ENCODE measurements around the gene RCCD1.

Gene RCCD1

GRCh38 chr15:90987561-90988141, 33.0 kb downstream of the RCCD1 start:
- H3K4me1 ChIP-seq (ENCODE audit: control insufficient read depth, insufficient read depth, low read length): peaks cover 3% of the 10 kb centered on the region
- no peak overlapping the region for H3K4me3 ChIP-seq (ENCODE audit: low read depth, low read length)
- H3K9me3 ChIP-seq (ENCODE audit: control insufficient read depth, insufficient read depth, low read length): no peaks in the 10 kb centered on the region
- no peaks in the 10 kb centered on the region for H3K27me3 ChIP-seq (ENCODE audit: control insufficient read depth, insufficient read depth, low read length)
- peaks cover 9% of the 10 kb centered on the region for H3K36me3 ChIP-seq (ENCODE audit: control insufficient read depth, insufficient read depth, low read length)
- H3K9ac ChIP-seq (ENCODE audit: low read depth, low read length): no peak overlapping the region

DNA sequence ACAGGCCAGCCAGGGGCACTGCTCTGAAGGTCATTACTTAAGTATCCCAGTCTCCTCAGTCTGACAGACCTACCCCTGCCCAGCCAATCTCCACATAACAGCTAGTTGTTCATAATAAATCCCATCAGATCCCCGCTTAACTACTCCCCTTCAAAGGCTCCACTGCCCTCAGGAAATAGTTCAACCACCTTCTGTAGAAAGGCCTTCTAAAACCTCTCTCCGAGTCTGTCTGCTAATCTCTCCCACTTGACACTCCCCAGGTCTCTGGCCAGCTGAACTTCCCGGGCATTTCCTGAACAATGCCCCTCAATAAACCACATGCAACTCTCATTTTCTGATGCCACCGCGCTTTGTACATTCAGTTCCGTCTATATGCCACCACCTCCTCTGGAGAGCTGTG, 33.6 kb downstream of the RCCD1 start:
- Histone ChIP-seq H3K4me1 (ENCODE audit: control insufficient read depth, insufficient read depth, low read length) (peaks cover 3% of the 10 kb centered on the region), H3K9me3 (ENCODE audit: control insufficient read depth, insufficient read depth, low read length) (no peaks in the 10 kb centered on the region), H3K9ac (ENCODE audit: low read depth, low read length) (peak overlapping the region; percentile 18), H3K4me3 (ENCODE audit: low read depth, low read length) (no peak overlapping the region), H3K36me3 (ENCODE audit: control insufficient read depth, insufficient read depth, low read length) (peaks cover 8% of the 10 kb centered on the region), H3K27me3 (ENCODE audit: control insufficient read depth, insufficient read depth, low read length) (no peaks in the 10 kb centered on the region)

DNA sequence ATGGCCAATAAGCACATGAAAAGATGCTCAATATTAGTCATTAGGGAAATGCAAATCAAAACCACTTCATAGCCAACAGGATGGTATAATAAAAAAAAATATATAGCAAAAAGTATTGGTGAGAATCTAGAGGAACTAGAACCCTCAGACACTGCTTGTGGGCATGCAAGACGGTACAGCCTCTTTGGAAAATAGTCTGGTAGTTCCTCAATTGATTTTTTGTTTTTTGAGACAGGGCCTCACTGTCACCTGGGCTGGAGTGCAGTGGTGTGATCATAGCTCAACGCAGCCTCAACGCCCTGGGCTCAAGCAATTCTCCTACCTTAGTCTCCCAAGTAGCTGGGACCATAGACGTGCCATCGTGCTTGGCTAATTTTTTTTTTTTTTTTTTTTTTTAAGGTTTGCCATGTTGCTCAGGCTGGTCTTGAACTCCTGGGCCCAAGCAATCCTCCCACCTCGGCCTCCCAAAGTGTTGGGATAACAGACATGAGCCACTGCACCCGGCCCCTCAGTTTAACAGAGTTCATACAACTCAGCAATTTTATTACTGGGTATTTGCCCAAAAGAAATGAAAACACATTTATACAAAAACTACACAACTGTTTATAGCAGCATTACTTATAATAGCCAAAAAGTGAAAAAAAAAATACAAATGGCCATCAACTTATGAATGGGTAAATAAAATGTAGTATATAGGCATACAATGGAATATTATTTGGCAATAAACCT, 34.5 kb downstream of the RCCD1 start:
- H3K9ac ChIP-seq (ENCODE audit: low read depth, low read length): no peak overlapping the region
- H3K27me3 ChIP-seq (ENCODE audit: control insufficient read depth, insufficient read depth, low read length): no peaks in the 10 kb centered on the region
- H3K4me3 ChIP-seq (ENCODE audit: low read depth, low read length): no peak overlapping the region
- peaks cover 3% of the 10 kb centered on the region for H3K4me1 ChIP-seq (ENCODE audit: control insufficient read depth, insufficient read depth, low read length)
- H3K9me3 ChIP-seq (ENCODE audit: control insufficient read depth, insufficient read depth, low read length): no peaks in the 10 kb centered on the region
- peaks cover 2% of the 10 kb centered on the region for H3K36me3 ChIP-seq (ENCODE audit: control insufficient read depth, insufficient read depth, low read length)

DNA sequence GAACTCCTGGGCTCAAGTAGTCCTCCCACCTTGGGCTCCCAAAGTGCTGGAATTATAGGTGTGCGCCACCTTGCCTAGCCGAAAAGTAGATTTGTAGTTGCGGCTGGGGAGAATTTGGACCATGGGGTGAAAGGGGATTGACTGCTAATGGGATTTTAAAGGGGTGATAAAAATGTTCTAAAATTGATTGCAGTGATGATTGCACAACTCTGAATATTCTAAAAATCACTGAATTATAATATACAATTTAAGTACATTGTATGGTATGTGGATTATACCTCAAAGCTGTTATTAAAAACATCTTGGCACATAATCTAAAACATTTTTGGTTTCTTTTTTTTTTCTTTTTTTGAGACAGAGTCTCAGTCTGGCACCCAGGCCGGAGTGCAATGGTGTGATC, 35.8 kb downstream of the RCCD1 start:
- peaks cover 3% of the 10 kb centered on the region for H3K4me1 ChIP-seq (ENCODE audit: control insufficient read depth, insufficient read depth, low read length)
- H3K9ac ChIP-seq (ENCODE audit: low read depth, low read length): no peak overlapping the region
- no peaks in the 10 kb centered on the region for H3K27me3 ChIP-seq (ENCODE audit: control insufficient read depth, insufficient read depth, low read length)
- no peaks in the 10 kb centered on the region for H3K9me3 ChIP-seq (ENCODE audit: control insufficient read depth, insufficient read depth, low read length)
- peaks cover 2% of the 10 kb centered on the region for H3K36me3 ChIP-seq (ENCODE audit: control insufficient read depth, insufficient read depth, low read length)
- H3K4me3 ChIP-seq (ENCODE audit: low read depth, low read length): no peak overlapping the region

DNA sequence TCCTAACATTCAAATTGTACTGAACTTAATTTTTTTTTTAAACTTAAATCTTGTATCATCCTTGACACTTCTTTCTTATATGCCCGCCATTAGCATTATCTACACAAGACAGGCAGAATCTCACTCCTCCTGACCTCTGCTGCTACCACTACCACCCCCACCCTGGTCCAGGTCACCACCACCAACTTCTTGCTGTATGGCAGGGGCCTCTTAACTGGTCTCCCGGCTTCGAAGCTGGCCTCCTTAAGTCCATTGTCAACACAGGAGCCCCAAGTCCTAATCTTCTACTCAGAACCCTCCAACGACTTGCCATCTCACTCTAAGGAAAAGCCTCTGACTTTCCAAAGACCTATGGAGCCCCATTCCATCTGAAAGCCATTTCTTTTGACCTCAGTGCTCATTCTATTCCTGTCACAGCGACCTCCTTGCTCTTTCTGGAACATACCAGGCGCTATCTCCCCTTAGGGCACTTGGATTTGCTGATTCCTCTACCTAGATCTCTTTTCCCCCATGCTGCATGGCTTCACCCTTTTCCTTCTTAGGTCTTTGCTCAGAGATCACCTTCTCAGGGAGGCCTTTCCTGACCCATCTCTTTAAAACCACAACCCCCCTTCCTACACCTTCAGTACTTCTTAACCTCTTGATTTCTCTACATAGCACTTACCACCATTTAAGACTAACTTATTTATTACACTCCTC, 37.1 kb downstream of the RCCD1 start:
- Histone ChIP-seq H3K4me3 (ENCODE audit: low read depth, low read length) (no peak overlapping the region), H3K9ac (ENCODE audit: low read depth, low read length) (no peak overlapping the region)

DNA sequence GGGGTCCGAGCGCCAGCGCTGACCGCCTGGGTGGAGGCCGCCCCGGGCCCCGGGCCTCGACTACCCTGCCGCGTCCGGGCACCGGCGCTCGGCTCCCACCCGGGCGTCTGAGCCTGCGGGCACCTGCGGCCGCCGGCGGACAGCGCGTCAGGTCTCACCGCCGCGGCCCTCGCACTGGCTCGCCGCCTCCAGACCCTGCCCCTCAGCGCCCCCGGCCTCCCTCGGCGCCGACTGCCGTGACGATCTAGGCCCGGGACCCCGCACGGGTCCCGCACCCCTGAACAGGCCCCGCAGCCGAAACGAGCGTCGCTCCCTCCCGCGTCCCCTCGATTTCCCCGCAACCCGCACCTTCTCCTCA, 39.4 kb downstream of the RCCD1 start:
- Histone ChIP-seq H3K36me3 (ENCODE audit: control insufficient read depth, insufficient read depth, low read length) (peaks cover 10% of the 10 kb centered on the region), H3K9ac (ENCODE audit: low read depth, low read length) (peak overlapping the region; percentile 95), H3K9me3 (ENCODE audit: control insufficient read depth, insufficient read depth, low read length) (no peaks in the 10 kb centered on the region), H3K27me3 (ENCODE audit: control insufficient read depth, insufficient read depth, low read length) (no peaks in the 10 kb centered on the region), H3K4me3 (ENCODE audit: low read depth, low read length) (peak overlapping the region; percentile 71), H3K4me1 (ENCODE audit: control insufficient read depth, insufficient read depth, low read length) (peaks cover 3% of the 10 kb centered on the region)

More for the DNA sequence above, 37.1 kb downstream of the RCCD1 start:
- peaks cover 2% of the 10 kb centered on the region for H3K36me3 ChIP-seq (ENCODE audit: control insufficient read depth, insufficient read depth, low read length)
- H3K4me1 ChIP-seq (ENCODE audit: control insufficient read depth, insufficient read depth, low read length): peaks cover 3% of the 10 kb centered on the region
- no peaks in the 10 kb centered on the region for H3K27me3 ChIP-seq (ENCODE audit: control insufficient read depth, insufficient read depth, low read length)
- H3K9me3 ChIP-seq (ENCODE audit: control insufficient read depth, insufficient read depth, low read length): no peaks in the 10 kb centered on the region

GRCh38 chr15:90994417-90995311, 40.0 kb downstream of the RCCD1 start, which contains the start of gene PRC1:
Gene PRC1 (minus strand): TSS chr15:90994535. CDS start chr15:90994417, 118 bp downstream.
- H3K4me3 ChIP-seq (ENCODE audit: low read depth, low read length): peak within 1 kb of the TSS; percentile 71
- H3K9ac ChIP-seq (ENCODE audit: low read depth, low read length): peak within 1 kb of the TSS; percentile 95
- H3K4me1 ChIP-seq (ENCODE audit: control insufficient read depth, insufficient read depth, low read length): peaks cover 3% of the 10 kb centered on the region
- H3K9me3 ChIP-seq (ENCODE audit: control insufficient read depth, insufficient read depth, low read length): no peaks in the 10 kb centered on the region
- H3K27me3 ChIP-seq (ENCODE audit: control insufficient read depth, insufficient read depth, low read length): no peaks in the 10 kb centered on the region
- H3K36me3 ChIP-seq (ENCODE audit: control insufficient read depth, insufficient read depth, low read length): peaks cover 12% of the 10 kb centered on the region

DNA sequence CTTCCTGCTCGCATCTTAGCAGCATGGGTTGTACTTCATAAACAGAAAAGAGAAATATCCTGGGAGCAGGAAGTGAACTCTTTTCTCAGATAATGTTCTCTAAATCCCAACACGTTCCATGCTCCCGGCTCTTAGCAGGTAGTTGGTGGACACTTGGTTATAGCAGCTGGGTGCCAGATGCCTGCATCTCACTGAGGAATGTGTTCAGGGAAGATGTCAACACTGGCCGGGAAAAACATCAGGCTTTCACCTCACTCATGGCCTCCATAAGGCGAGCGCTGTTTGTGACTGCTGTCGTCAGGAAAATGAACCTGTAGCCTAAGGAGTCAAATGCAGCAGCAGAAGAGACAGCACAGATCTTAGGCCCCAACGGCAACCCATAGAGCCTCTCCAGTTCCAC, 44.1 kb downstream of the RCCD1 start:
- H3K27me3 ChIP-seq (ENCODE audit: control insufficient read depth, insufficient read depth, low read length): no peaks in the 10 kb centered on the region
- no peaks in the 10 kb centered on the region for H3K9me3 ChIP-seq (ENCODE audit: control insufficient read depth, insufficient read depth, low read length)
- H3K4me1 ChIP-seq (ENCODE audit: control insufficient read depth, insufficient read depth, low read length): no peaks in the 10 kb centered on the region
- H3K4me3 ChIP-seq (ENCODE audit: low read depth, low read length): no peak overlapping the region
- H3K9ac ChIP-seq (ENCODE audit: low read depth, low read length): no peak overlapping the region
- peaks cover 22% of the 10 kb centered on the region for H3K36me3 ChIP-seq (ENCODE audit: control insufficient read depth, insufficient read depth, low read length)

DNA sequence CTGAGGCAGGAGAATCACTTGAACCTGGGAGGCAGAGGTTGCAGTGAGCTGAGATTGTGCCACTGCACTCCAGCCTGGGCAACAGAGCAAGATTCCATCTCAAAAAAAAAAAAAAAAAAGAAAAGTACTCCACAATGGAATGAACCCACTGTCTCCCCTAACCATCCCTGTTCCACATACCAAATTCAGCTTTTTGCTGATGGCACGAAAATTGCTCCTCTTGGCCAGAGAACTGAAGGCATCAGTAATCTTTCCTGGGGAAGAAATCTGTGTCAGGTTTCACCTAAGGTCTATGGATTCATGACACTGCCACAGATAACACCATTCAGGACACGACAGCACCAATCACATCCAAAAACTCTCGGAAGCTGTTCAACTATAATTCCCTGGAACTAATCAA, 46.5 kb downstream of the RCCD1 start:
- no peaks in the 10 kb centered on the region for H3K9me3 ChIP-seq (ENCODE audit: control insufficient read depth, insufficient read depth, low read length)
- H3K9ac ChIP-seq (ENCODE audit: low read depth, low read length): no peak overlapping the region
- no peaks in the 10 kb centered on the region for H3K4me1 ChIP-seq (ENCODE audit: control insufficient read depth, insufficient read depth, low read length)
- no peaks in the 10 kb centered on the region for H3K27me3 ChIP-seq (ENCODE audit: control insufficient read depth, insufficient read depth, low read length)
- H3K36me3 ChIP-seq (ENCODE audit: control insufficient read depth, insufficient read depth, low read length): peaks cover 30% of the 10 kb centered on the region
- H3K4me3 ChIP-seq (ENCODE audit: low read depth, low read length): no peak overlapping the region

DNA sequence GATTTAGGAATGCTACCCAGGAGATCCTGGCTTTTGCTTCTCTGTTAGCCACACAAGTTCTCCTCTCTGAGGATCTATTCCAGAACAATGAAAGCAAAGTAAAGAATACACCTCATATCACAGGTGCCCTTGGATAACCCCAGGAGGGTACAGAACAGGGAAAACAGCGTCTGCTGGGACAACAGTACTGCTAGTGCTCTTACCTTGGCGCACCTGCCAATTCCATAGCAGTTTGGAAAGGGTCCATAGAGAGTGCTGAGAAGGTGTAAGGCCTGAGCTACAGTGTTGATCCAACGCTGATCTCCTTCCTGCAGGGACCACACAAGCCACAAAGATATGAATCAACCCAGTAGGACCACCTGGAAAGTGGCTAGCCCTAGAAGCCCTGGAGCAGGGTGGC, 52.6 kb downstream of the RCCD1 start:
- no peak overlapping the region for H3K9ac ChIP-seq (ENCODE audit: low read depth, low read length)
- peaks cover 30% of the 10 kb centered on the region for H3K36me3 ChIP-seq (ENCODE audit: control insufficient read depth, insufficient read depth, low read length)
- no peaks in the 10 kb centered on the region for H3K4me1 ChIP-seq (ENCODE audit: control insufficient read depth, insufficient read depth, low read length)
- no peaks in the 10 kb centered on the region for H3K9me3 ChIP-seq (ENCODE audit: control insufficient read depth, insufficient read depth, low read length)
- no peak overlapping the region for H3K4me3 ChIP-seq (ENCODE audit: low read depth, low read length)
- H3K27me3 ChIP-seq (ENCODE audit: control insufficient read depth, insufficient read depth, low read length): no peaks in the 10 kb centered on the region

Measured in iPS-15b (cell line).